Measurements from ENCODE around the gene CAPN5.

CAPN5 gene

DNA sequence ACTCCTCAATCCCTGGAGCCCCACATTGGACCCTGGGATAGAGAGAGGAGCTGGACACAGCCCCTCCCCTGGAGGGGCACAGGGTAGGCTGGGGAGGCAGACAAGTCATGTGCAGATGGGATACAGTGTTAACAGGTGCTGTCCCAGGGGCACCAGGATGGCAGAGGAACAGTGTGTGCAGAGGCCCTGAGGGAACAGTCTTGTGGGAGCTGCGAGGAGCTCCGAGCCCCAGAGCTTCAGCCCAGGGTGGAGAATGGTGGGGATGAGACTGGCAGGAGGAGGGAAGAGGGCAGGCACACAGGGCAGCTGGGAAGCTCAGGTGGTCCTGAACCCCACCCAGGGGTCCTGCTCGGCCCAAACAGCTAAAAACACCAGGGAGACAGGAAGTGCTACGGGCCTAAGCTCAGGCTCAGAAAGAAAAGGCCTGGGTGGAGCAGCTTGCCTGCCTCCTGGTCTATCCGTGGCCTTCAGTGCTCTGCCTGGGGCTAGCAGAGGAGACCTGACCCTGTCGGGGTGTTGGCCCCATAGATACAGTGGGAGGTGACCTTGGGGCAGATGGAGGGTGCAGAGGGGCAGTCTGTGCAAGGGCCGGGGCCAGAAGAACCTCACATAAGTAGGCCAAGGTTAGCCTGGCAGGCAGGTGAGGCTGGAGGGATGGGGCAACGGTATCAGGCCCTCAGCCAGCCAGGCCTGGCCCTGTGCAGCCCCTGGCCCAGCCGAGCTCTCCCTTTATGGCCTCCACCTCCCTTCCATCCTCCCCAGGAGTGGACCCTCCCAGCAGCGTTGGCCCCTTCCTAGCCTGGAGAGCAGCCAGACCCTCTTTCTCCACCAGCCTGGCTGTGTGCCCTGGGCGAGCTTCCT, 15.4 kb downstream of the CAPN5 start:
- TF ChIP-seq, protein P1, sequence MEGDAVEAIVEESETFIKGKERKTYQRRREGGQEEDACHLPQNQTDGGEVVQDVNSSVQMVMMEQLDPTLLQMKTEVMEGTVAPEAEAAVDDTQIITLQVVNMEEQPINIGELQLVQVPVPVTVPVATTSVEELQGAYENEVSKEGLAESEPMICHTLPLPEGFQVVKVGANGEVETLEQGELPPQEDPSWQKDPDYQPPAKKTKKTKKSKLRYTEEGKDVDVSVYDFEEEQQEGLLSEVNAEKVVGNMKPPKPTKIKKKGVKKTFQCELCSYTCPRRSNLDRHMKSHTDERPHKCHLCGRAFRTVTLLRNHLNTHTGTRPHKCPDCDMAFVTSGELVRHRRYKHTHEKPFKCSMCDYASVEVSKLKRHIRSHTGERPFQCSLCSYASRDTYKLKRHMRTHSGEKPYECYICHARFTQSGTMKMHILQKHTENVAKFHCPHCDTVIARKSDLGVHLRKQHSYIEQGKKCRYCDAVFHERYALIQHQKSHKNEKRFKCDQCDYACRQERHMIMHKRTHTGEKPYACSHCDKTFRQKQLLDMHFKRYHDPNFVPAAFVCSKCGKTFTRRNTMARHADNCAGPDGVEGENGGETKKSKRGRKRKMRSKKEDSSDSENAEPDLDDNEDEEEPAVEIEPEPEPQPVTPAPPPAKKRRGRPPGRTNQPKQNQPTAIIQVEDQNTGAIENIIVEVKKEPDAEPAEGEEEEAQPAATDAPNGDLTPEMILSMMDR (IDR thresholded peaks at IDR 0.05; ENCODE audit: control insufficient read depth, extremely low read depth, insufficient read depth): no peak
- DNase-seq (ENCODE audit: low read depth): no peak
- no peak overlapping the region for H3K4me3 ChIP-seq (ENCODE audit: low read depth, low read length)

DNA sequence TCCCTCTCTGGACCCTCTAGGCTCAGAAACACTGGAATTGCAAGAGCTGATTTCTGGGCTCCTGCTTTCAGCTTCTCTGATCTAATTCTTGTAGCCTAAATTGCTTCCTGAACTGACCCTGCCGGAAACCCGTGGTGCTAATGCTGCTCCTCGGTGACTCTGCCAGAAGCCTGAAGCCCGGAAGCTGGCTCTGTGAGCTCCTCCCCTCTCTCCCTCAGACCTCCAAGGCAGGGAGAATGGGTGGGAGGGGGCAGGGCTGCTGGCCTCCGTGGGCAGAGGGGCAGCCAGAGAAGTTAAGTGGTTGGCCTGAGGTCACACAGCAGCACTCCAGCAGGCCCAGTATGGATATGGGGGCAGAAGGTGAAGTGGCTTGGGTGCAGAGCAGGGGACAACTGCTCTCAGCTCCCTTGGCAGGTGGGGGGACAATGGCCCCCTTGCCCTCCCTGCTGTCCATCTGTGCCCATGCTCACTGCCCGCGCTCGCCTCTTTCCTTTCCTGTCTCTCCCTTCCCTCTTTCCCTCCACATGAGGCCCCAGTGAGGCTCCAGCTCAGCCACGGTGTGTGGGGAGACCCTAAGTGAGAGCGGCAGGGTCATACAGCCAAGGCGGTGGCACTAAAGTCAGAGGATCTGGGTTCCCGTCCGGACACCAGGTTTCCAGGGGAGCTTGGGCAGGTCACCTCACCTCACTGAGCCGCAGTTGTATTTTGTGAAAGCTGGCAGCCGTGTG, 16.2 kb downstream of the CAPN5 start:
- no peak for DNase-seq (ENCODE audit: low read depth)

DNA sequence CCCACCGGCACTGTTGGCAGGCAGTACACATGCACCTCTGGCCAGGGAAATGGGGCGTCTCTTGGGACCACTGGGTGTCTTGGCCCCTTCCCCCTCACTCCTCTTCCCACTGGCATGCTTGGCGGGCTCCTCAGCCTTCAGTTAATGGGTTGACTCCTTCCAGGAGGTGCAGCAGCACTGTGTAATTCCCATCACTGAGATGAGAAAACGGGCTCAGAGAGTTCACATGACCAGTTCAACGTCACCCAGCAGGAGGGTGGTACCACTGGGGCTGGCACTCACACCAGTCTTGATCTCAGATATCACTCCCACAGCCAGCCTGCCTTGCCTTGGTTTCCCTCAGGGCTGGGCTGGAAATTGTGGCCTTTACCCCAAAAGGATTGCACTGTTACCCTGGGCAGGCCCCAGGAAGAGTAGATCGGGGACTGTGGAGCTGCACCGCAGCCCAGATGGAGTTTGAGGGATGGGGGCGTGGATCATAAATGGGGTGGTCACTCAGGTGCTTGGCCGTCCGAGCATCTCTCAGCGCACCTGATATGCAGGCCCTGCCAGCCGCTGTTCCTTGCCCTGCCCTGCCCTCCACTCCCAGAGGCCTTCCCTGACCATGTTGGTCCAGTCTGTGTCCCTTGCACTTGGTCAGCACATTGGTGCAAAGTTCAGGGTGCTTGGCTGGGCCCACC, 16.9 kb downstream of the CAPN5 start:
- no peak overlapping the region for H3K4me3 ChIP-seq (ENCODE audit: low read depth, low read length)
- no peak for DNase-seq (ENCODE audit: low read depth)
- TF ChIP-seq, protein P1 (IDR thresholded peaks at IDR 0.05; ENCODE audit: control insufficient read depth, extremely low read depth, insufficient read depth): no peak

More for the DNA sequence above, 16.2 kb downstream of the CAPN5 start:
- no peak overlapping the region for H3K4me3 ChIP-seq (ENCODE audit: low read depth, low read length)
- TF ChIP-seq, protein P1 (IDR thresholded peaks at IDR 0.05; ENCODE audit: control insufficient read depth, extremely low read depth, insufficient read depth): no peak

DNA sequence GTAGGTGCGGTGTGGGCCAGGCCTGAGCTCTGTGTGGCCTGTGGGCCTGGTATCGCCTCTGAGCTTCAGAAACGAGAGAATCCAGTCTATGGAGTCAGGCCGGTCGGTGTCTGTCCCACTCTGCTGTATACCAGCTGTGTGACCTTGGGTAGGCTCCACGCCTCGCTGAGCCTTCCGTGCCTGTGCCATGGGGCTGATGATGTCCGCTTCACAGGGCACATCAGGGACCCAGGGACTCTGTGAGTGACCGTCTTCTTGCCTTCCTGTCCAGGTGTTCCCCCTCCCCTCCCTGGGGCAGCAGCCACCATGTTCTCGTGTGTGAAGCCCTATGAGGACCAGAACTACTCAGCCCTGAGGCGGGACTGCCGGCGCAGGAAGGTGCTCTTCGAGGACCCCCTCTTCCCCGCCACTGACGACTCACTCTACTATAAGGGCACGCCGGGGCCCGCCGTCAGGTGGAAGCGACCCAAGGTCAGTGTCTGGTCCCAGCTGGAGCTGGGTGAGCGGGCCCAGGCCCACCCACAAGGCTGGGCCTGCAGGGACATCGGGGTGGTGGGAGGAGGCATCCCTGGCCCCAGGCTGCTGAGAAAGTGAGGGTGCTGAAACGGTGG, 17.9 kb downstream of the CAPN5 start:
- no peak for DNase-seq (ENCODE audit: low read depth)
- no peak overlapping the region for H3K4me3 ChIP-seq (ENCODE audit: low read depth, low read length)
- TF ChIP-seq, protein P1 (IDR thresholded peaks at IDR 0.05; ENCODE audit: control insufficient read depth, extremely low read depth, insufficient read depth): no peak

DNA sequence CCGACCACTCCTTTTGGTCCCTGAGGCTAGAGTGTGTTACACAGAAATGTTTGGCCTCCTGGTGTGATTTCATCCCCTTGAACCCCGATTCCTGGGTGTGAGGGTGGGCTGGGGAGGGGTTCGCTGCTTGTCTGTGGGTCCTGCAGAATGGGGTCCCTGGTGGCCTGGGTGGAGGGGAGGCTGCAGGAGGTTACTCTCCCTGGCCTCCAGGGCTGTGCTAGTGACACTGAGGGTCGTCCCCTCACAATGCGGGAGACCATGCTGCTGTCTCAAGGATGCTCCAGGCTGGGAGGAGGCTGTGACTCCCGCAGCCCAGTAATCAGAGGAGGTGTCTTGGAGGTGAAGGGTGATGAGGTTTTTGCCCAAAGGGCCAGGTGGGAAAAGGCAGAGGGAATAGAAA, 18.9 kb downstream of the CAPN5 start:
- TF ChIP-seq, protein P1 (IDR thresholded peaks at IDR 0.05; ENCODE audit: control insufficient read depth, extremely low read depth, insufficient read depth): no peak
- H3K4me3 ChIP-seq (ENCODE audit: low read depth, low read length): no peak overlapping the region
- DNase-seq (ENCODE audit: low read depth): no peak

Measured in LNCaP clone FGC (cell line).